H9 (cell line): ENCODE results near the gene NRP1. TPM values are rescaled to one million over a fixed set of nuclear protein-coding genes. Genes with fewer than 3 reads are reported as not detected.

Experiments used
- DNase-seq: peaks from one replicate; pipeline ENCODE4 v3.0.0-alpha.2; 2017
- H2AFZ ChIP-seq: one replicate; pipeline ENCODE4 v1.6.1; 2013; ENCODE audit warnings: mild to moderate bottlenecking, low read length, control low read depth, moderate library complexity
- H2AK5ac ChIP-seq: 2 replicates; pipeline ENCODE4 v1.6.1; 2013; ENCODE audit warnings: low read length, control low read depth, mixed read lengths; ENCODE audit not compliant: insufficient read length
- H2BK120ac ChIP-seq: one replicate; pipeline ENCODE4 v1.6.1; 2013; ENCODE audit warnings: low read depth, mild to moderate bottlenecking, low read length, control low read depth, inconsistent platforms; ENCODE audit not compliant: poor library complexity, severe bottlenecking
- H2BK12ac ChIP-seq: 2 replicates; pipeline ENCODE4 v1.6.1; 2013; ENCODE audit warnings: low read length, control low read depth, mixed read lengths, low read depth; ENCODE audit not compliant: insufficient read length
- H2BK15ac ChIP-seq: 2 replicates; pipeline ENCODE4 v1.6.1; 2013; ENCODE audit warnings: low read depth, low read length, control low read depth
- H2BK20ac ChIP-seq: one replicate; pipeline ENCODE4 v1.6.1; 2013; ENCODE audit warnings: low read depth, mild to moderate bottlenecking, low read length, control low read depth, inconsistent platforms; ENCODE audit not compliant: poor library complexity, severe bottlenecking
- H2BK5ac ChIP-seq: 2 replicates; pipeline ENCODE4 v1.6.1; 2013; ENCODE audit warnings: low read length, control low read depth, mixed read lengths; ENCODE audit not compliant: insufficient read length
- H3K14ac ChIP-seq: 2 replicates; pipeline ENCODE4 v1.6.1; 2013; ENCODE audit warnings: low read length, control low read depth; ENCODE audit not compliant: insufficient read depth
- H3K18ac ChIP-seq: 2 replicates; pipeline ENCODE4 v1.6.1; 2013; ENCODE audit warnings: low read depth, mild to moderate bottlenecking, mixed read lengths, low read length, control low read depth; ENCODE audit not compliant: insufficient read length
- H3K23ac ChIP-seq: 2 replicates; pipeline ENCODE4 v1.6.1; 2013; ENCODE audit warnings: low read length, control low read depth, mixed read lengths, low read depth; ENCODE audit not compliant: insufficient read length
- H3K23me2 ChIP-seq: 2 replicates; pipeline ENCODE4 v1.6.1; 2013; ENCODE audit warnings: low read depth, mild to moderate bottlenecking, mixed read lengths, low read length, control low read depth; ENCODE audit not compliant: insufficient read length, poor library complexity, severe bottlenecking
- H3K27ac ChIP-seq: 2 replicates; pipeline ENCODE4 v1.5.1; 2013; ENCODE audit warnings: low read length, control low read depth, mixed read lengths, low read depth; ENCODE audit not compliant: insufficient read length
- H3K27me3 ChIP-seq: 2 replicates; pipeline ENCODE4 v1.6.1; 2013; ENCODE audit warnings: low read length, control low read depth, inconsistent platforms; ENCODE audit not compliant: insufficient read depth
- H3K4ac ChIP-seq: 2 replicates; pipeline ENCODE4 v1.6.1; 2013; ENCODE audit warnings: low read depth, mild to moderate bottlenecking, control low read depth, inconsistent platforms, low read length, moderate library complexity
- H3K4me1 ChIP-seq: 2 replicates; pipeline ENCODE4 v1.6.1; 2013; ENCODE audit warnings: low read length, control low read depth, inconsistent platforms; ENCODE audit not compliant: insufficient read depth
- H3K4me2 ChIP-seq: 2 replicates; pipeline ENCODE4 v1.6.1; 2013; ENCODE audit warnings: low read length, control low read depth, mixed read lengths; ENCODE audit not compliant: insufficient read length, insufficient read depth
- H3K56ac ChIP-seq: 2 replicates; pipeline ENCODE4 v1.6.1; 2013; ENCODE audit warnings: low read depth, mild to moderate bottlenecking, mixed read lengths, low read length, control low read depth; ENCODE audit not compliant: insufficient read length
- H3K79me1 ChIP-seq: 2 replicates; pipeline ENCODE4 v1.6.1; 2013; ENCODE audit warnings: low read depth, mild to moderate bottlenecking, moderate library complexity, low read length, control low read depth, inconsistent platforms; ENCODE audit not compliant: insufficient read depth, poor library complexity, severe bottlenecking
- H3K79me2 ChIP-seq: 2 replicates; pipeline ENCODE4 v1.6.1; 2013; ENCODE audit warnings: low read length, control low read depth, inconsistent platforms; ENCODE audit not compliant: insufficient read depth
- H3K9ac ChIP-seq: 2 replicates; pipeline ENCODE4 v1.6.1; 2013; ENCODE audit warnings: low read length, control low read depth, mixed read lengths; ENCODE audit not compliant: insufficient read length; ENCODE audit errors: extremely low read depth
- H3K9me3 ChIP-seq: one replicate; pipeline ENCODE4 v1.6.1; 2013; ENCODE audit warnings: low read depth, low read length, inconsistent platforms; ENCODE audit not compliant: control insufficient read depth
- H3T11ph ChIP-seq: one replicate; pipeline ENCODE4 v1.6.1; 2013; ENCODE audit warnings: mild to moderate bottlenecking, low read length, control low read depth, inconsistent platforms
- H4K20me1 ChIP-seq: one replicate; pipeline ENCODE4 v1.6.1; 2013; ENCODE audit not compliant: control insufficient read depth, insufficient read length, insufficient read depth
- H4K5ac ChIP-seq: 2 replicates; pipeline ENCODE4 v1.6.1; 2013; ENCODE audit warnings: low read depth, mild to moderate bottlenecking, mixed read lengths, low read length, control low read depth; ENCODE audit not compliant: insufficient read length
- H4K8ac ChIP-seq: replicated peaks from 2 replicates; pipeline ENCODE4 v1.6.1; 2013; ENCODE audit warnings: low read length, control low read depth, mixed read lengths, low read depth; ENCODE audit not compliant: insufficient read length
- H4K91ac ChIP-seq: 2 replicates; pipeline ENCODE4 v1.6.1; 2013; ENCODE audit warnings: low read depth, mild to moderate bottlenecking, moderate library complexity, mixed read lengths, low read length, control low read depth; ENCODE audit not compliant: insufficient read length
- H3K27ac Mint-ChIP-seq, 3 experiments: 2 replicates in 2 of 3; 3 replicates in 1 of 3; pipeline ENCODE4 v1.8.0; 2020 to 2021; ENCODE audit warnings: mixed read lengths in 3 of 3, mild to moderate bottlenecking in 1 of 3, moderate library complexity in 1 of 3
- H3K27me3 Mint-ChIP-seq: 2 replicates; pipeline ENCODE4 v1.8.0; 2021; ENCODE audit warnings: low read depth, mild to moderate bottlenecking, moderate library complexity, mixed read lengths
- H3K36me3 Mint-ChIP-seq, 3 experiments: 2 replicates in 2 of 3; 3 replicates in 1 of 3; pipeline ENCODE4 v1.8.0; 2020 to 2021; ENCODE audit warnings: low read depth in 3 of 3, mixed read lengths in 3 of 3; ENCODE audit not compliant: insufficient read depth in 1 of 3
- H3K4me1 Mint-ChIP-seq, 2 experiments: 2 replicates each; pipeline ENCODE4 v1.8.0; 2020; ENCODE audit warnings: mixed read lengths in 2 of 2
- H3K4me3 Mint-ChIP-seq, 2 experiments: 2 replicates in 1 of 2; 3 replicates in 1 of 2; pipeline ENCODE4 v1.8.0; 2020 to 2021; ENCODE audit warnings: mild to moderate bottlenecking in 2 of 2, mixed read lengths in 2 of 2, moderate library complexity in 1 of 2
- H3K9me3 Mint-ChIP-seq, 2 experiments: 2 replicates in 1 of 2; 3 replicates in 1 of 2; pipeline ENCODE4 v1.8.0; 2020; ENCODE audit warnings: mild to moderate bottlenecking in 2 of 2, mixed read lengths in 2 of 2, moderate library complexity in 1 of 2
- WGBS: extraction: QIAGEN DNeasy Blood & Tissue Kit; methylation state at CpG from one replicate; pipeline ENCODE4 v1.1.7; 2013; ENCODE audit warnings: missing lambda C conversion rate, low lambda C conversion rate, mixed read lengths; ENCODE audit not compliant: insufficient read length; ENCODE audit errors: extremely low coverage; 5-methylcytosine and 5-hydroxymethylcytosine counted together
- total RNA-seq: library from RNA; stranded (reverse); gene quantifications from 2 replicates; pipeline ENCODE4 v1.2.1, GENCODE V29; 2021
- TF ChIP-seq, protein P1 (sequence below): fragments of 200-600 bp; sonication (generic); conservative IDR thresholded peaks from 3 replicates; pipeline ENCODE4 v1.8.0; 2021; ENCODE audit warnings: antibody characterized with exemption, mild to moderate bottlenecking

NRP1 gene
- total RNA-seq, 1 experiment from 2014 or later, result 4.6 TPM

DNA sequence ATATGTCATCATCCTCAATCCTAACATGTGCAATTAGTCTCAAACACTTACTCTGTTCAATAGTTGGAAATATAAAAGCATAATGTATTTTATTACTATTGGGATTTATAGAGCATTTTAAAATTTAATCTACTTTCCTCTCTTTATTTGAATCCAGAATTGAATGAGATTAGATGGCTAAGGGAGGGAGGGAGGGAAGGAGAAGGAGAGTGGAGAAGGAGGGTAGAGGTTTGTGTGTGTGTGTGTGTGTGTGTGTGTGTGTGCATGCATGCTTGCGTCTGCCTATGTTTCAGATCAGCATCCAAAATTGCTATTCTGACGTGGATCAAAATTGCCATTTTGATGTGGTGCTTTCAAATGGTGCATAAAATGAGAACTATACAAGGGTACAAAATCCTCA lies 90.8 kb downstream of the NRP1 start:
- H2AK5ac ChIP-seq, result no peak overlapping the region
- H2BK5ac ChIP-seq, result no peak overlapping the region
- no peak overlapping the region for H3K9ac ChIP-seq
- no peak overlapping the region for H3K4me2 ChIP-seq
- no peak overlapping the region for H2BK15ac ChIP-seq
- H4K91ac ChIP-seq, result no peak overlapping the region
- H4K20me1 ChIP-seq, result no peaks in the 10 kb centered on the region
- no peak overlapping the region for H2BK120ac ChIP-seq
- Mint-ChIP-seq H3K27ac (no peak overlapping the region), H3K36me3 (no peaks in the 10 kb centered on the region), H3K27me3 (no peaks in the 10 kb centered on the region), H3K9me3 (no peaks in the 10 kb centered on the region), H3K4me3 (no peak overlapping the region), H3K4me1 (no peaks in the 10 kb centered on the region)
- no peak overlapping the region for H2BK12ac ChIP-seq
- no peak overlapping the region for H3K56ac ChIP-seq
- no peaks in the 10 kb centered on the region for H3K27me3 ChIP-seq
- no CpG with 5 or more reads among the region's 2 CpGs for WGBS
- no peak overlapping the region for H3K18ac ChIP-seq
- H4K5ac ChIP-seq, result no peak overlapping the region
- no peak overlapping the region for H4K8ac ChIP-seq
- H2BK20ac ChIP-seq, result no peak overlapping the region
- H3K4ac ChIP-seq, result no peak overlapping the region
- no peaks in the 10 kb centered on the region for H3K4me1 ChIP-seq
- H3K23me2 ChIP-seq, result no peaks in the 10 kb centered on the region
- H2AFZ ChIP-seq, result no peak overlapping the region
- H3K14ac ChIP-seq, result no peak overlapping the region
- TF ChIP-seq, protein P1, sequence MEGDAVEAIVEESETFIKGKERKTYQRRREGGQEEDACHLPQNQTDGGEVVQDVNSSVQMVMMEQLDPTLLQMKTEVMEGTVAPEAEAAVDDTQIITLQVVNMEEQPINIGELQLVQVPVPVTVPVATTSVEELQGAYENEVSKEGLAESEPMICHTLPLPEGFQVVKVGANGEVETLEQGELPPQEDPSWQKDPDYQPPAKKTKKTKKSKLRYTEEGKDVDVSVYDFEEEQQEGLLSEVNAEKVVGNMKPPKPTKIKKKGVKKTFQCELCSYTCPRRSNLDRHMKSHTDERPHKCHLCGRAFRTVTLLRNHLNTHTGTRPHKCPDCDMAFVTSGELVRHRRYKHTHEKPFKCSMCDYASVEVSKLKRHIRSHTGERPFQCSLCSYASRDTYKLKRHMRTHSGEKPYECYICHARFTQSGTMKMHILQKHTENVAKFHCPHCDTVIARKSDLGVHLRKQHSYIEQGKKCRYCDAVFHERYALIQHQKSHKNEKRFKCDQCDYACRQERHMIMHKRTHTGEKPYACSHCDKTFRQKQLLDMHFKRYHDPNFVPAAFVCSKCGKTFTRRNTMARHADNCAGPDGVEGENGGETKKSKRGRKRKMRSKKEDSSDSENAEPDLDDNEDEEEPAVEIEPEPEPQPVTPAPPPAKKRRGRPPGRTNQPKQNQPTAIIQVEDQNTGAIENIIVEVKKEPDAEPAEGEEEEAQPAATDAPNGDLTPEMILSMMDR, result no peak
- no peak for DNase-seq
- H3K23ac ChIP-seq, result no peak overlapping the region
- no peaks in the 10 kb centered on the region for H3K79me1 ChIP-seq
- H3T11ph ChIP-seq, result no peak overlapping the region
- H3K27ac ChIP-seq, result no peak overlapping the region
- H3K79me2 ChIP-seq, result no peaks in the 10 kb centered on the region
- no peaks in the 10 kb centered on the region for H3K9me3 ChIP-seq
